Trophoblast cell (in vitro differentiated cells and primary cell): ENCODE measurements around the gene C14orf132.

ENCODE experiments used
- DNase-seq, 2 donors: peaks; one replicate each; pipeline ENCODE4 v3.0.0-alpha.2; 2016
- H2AFZ ChIP-seq: 2 replicates; pipeline ENCODE4 v1.6.1; 2013; ENCODE audit warnings: low read length, moderate library complexity, mild to moderate bottlenecking; ENCODE audit not compliant: insufficient read depth, poor library complexity
- H2AK5ac ChIP-seq: 2 replicates; pipeline ENCODE4 v1.6.1; 2013; ENCODE audit warnings: mild to moderate bottlenecking, low read length
- H2BK120ac ChIP-seq: 2 replicates; pipeline ENCODE4 v1.6.1; 2013; ENCODE audit warnings: low read length, mild to moderate bottlenecking, moderate library complexity; ENCODE audit not compliant: insufficient read depth, poor library complexity
- H2BK12ac ChIP-seq: 2 replicates; pipeline ENCODE4 v1.6.1; 2013; ENCODE audit warnings: mild to moderate bottlenecking, low read length, moderate library complexity
- H2BK5ac ChIP-seq: 2 replicates; pipeline ENCODE4 v1.6.1; 2013; ENCODE audit warnings: low read length, low read depth, moderate library complexity, mild to moderate bottlenecking; ENCODE audit not compliant: poor library complexity
- H3K14ac ChIP-seq: 2 replicates; pipeline ENCODE4 v1.6.1; 2013; ENCODE audit warnings: mild to moderate bottlenecking, low read length
- H3K18ac ChIP-seq: 2 replicates; pipeline ENCODE4 v1.6.1; 2013; ENCODE audit warnings: mild to moderate bottlenecking, low read length
- H3K23ac ChIP-seq: 2 replicates; pipeline ENCODE4 v1.6.1; 2013; ENCODE audit warnings: low read length
- H3K27ac ChIP-seq: 2 replicates; pipeline ENCODE4 v1.5.1; 2013; ENCODE audit warnings: low read depth, mild to moderate bottlenecking, inconsistent platforms, low read length, moderate library complexity
- H3K27me3 ChIP-seq: 2 replicates; pipeline ENCODE4 v1.6.1; 2013; ENCODE audit warnings: inconsistent platforms, mild to moderate bottlenecking, low read length, moderate library complexity; ENCODE audit not compliant: insufficient read depth
- H3K36me3 ChIP-seq, 2 experiments: 1 replicate in 1 of 2; 2 replicates in 1 of 2; pipeline ENCODE4 v1.6.1; 2013; ENCODE audit warnings: low read length in 2 of 2, mild to moderate bottlenecking in 2 of 2, moderate library complexity in 1 of 2; ENCODE audit not compliant: insufficient read depth in 2 of 2, control insufficient read depth in 1 of 2
- H3K4ac ChIP-seq: 2 replicates; pipeline ENCODE4 v1.6.1; 2013; ENCODE audit warnings: low read depth, mild to moderate bottlenecking, low read length, moderate library complexity
- H3K4me1 ChIP-seq, 2 experiments: 1 replicate in 1 of 2; 2 replicates in 1 of 2; pipeline ENCODE4 v1.6.1; 2013; ENCODE audit warnings: low read length in 2 of 2, mild to moderate bottlenecking in 2 of 2, moderate library complexity in 1 of 2; ENCODE audit not compliant: insufficient read depth in 2 of 2, control insufficient read depth in 1 of 2
- H3K4me2 ChIP-seq: 2 replicates; pipeline ENCODE4 v1.6.1; 2013; ENCODE audit warnings: inconsistent platforms, mild to moderate bottlenecking, low read length, moderate library complexity
- H3K4me3 ChIP-seq: 2 replicates; pipeline ENCODE4 v1.5.1; 2013; ENCODE audit warnings: mild to moderate bottlenecking, low read depth, low read length, inconsistent platforms
- H3K79me1 ChIP-seq: one replicate; pipeline ENCODE4 v1.6.1; 2013; ENCODE audit warnings: low read length
- H3K79me2 ChIP-seq: 2 replicates; pipeline ENCODE4 v1.6.1; 2013; ENCODE audit warnings: low read length, mild to moderate bottlenecking; ENCODE audit not compliant: control insufficient read depth, insufficient read depth, poor library complexity
- H3K9ac ChIP-seq: 2 replicates; pipeline ENCODE4 v1.6.1; 2013; ENCODE audit warnings: mild to moderate bottlenecking, low read length
- H3K9me3 ChIP-seq: 2 replicates; pipeline ENCODE4 v1.6.1; 2013; ENCODE audit warnings: low read depth, mild to moderate bottlenecking, control low read depth, inconsistent platforms, low read length; ENCODE audit not compliant: insufficient read depth
- H4K12ac ChIP-seq: 2 replicates; pipeline ENCODE4 v1.6.1; 2013; ENCODE audit warnings: low read depth, mild to moderate bottlenecking, low read length, moderate library complexity
- H4K8ac ChIP-seq: 2 replicates; pipeline ENCODE4 v1.6.1; 2013; ENCODE audit warnings: low read depth, mild to moderate bottlenecking, low read length, moderate library complexity
- H4K91ac ChIP-seq: one replicate; pipeline ENCODE4 v1.6.1; 2013; ENCODE audit warnings: low read depth, mild to moderate bottlenecking, low read length, moderate library complexity
- WGBS: extraction: QIAGEN DNeasy Blood & Tissue Kit; methylation state at CpG from one replicate; pipeline ENCODE4 v1.1.7; 2013; ENCODE audit warnings: missing lambda C conversion rate; ENCODE audit not compliant: insufficient read length, insufficient coverage; ENCODE audit errors: extremely low coverage; 5-methylcytosine and 5-hydroxymethylcytosine counted together

C14orf132 gene

DNA sequence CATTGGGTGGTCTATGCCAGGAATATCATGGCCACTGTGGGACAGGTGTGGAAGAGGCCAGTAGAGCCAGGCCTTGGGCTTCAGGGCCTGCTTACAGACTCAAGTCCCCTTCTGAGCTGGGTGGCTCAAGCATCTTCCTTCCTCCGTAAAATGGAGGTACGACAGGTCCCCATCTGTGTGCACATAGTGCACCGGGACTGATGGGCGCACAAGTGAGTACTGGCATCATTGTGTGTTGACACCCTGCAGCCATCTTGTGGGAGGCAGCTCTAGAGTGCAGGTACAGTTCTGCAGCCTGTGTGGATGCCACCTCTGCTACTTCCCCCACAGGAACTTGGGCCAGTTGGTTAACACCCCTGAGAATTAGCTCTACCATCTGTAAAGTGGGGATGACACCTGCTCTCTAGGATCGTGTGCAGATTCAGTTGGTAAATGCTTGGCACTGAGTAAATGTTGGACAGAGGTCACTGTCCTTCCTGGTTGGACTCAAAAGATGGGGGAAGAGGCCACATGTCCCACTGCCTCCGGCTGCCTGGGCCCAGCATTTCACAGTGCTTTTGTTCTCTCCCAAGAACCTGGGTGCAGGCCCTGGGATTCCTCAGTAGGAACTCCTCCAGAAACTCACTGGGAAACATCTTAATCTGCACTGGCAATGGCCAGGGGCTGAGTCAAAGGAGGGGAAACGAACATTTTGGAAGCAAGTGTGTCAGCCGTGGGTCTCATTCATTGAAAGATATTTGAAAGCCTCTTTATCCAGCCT, 70.6 kb downstream of the C14orf132 start:
- no peak overlapping the region for H2BK120ac ChIP-seq
- no peak overlapping the region for H3K9ac ChIP-seq
- no peak overlapping the region for H2AFZ ChIP-seq
- no peaks in the 10 kb centered on the region for H3K27me3 ChIP-seq
- peaks cover 6% of the 10 kb centered on the region for H3K9me3 ChIP-seq
- H3K4me1 ChIP-seq = peaks cover 11 to 13% of the 10 kb centered on the region in 2 experiments
- no peak overlapping the region for H4K12ac ChIP-seq
- no peak overlapping the region for H3K23ac ChIP-seq
- no peak overlapping the region for H2BK5ac ChIP-seq
- no peak overlapping the region for H3K4ac ChIP-seq
- no peak overlapping the region for H3K14ac ChIP-seq
- no peak for DNase-seq
- peaks cover 3% of the 10 kb centered on the region for H3K79me2 ChIP-seq
- WGBS = no CpG with 5 or more reads among the region's 8 CpGs
- H3K27ac ChIP-seq = no peak overlapping the region
- peak overlapping the region; percentile 6 for H4K91ac ChIP-seq
- H3K4me3 ChIP-seq = no peak overlapping the region
- no peaks in the 10 kb centered on the region for H3K36me3 ChIP-seq
- H2AK5ac ChIP-seq = no peak overlapping the region
- no peak overlapping the region for H2BK12ac ChIP-seq
- H3K4me2 ChIP-seq = no peak overlapping the region
- no peak overlapping the region for H3K18ac ChIP-seq
- peaks cover 18% of the 10 kb centered on the region for H3K79me1 ChIP-seq
- no peak overlapping the region for H4K8ac ChIP-seq

DNA sequence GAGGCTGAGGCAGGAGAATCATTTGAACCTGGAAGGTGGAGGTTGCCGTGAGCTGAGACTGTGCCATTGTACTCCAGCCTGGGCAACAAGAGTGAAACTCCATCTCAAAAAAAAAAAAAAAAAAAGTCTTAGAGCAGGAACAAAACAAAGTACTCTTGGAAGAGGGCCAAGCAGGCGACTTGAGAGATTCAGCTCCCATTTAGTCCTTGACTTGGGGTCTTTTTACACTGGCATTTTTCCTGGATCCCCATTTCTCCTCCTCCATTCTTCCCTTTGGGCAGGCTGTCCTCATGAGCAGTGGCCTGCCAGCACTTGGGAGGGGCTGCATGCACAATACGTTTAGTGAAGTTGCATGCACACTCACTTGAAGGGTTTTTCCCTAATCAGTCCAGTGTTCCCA, 72.9 kb downstream of the C14orf132 start:
- Histone ChIP-seq H3K4me3 (no peak overlapping the region), H3K18ac (no peak overlapping the region), H3K23ac (no peak overlapping the region), H3K79me1 (peaks cover 16% of the 10 kb centered on the region), H2BK5ac (no peak overlapping the region), H2BK12ac (no peak overlapping the region), H3K4me2 (no peak overlapping the region), H3K4ac (no peak overlapping the region), H3K14ac (no peak overlapping the region), H3K9ac (no peak overlapping the region), H3K27ac (no peak overlapping the region), H4K91ac (peak overlapping the region; percentile 38), H4K8ac (no peak overlapping the region), H3K36me3 (no peaks in the 10 kb centered on the region), H4K12ac (no peak overlapping the region), H2BK120ac (no peak overlapping the region), H2AK5ac (no peak overlapping the region), H3K4me1 (peaks cover 9 to 10% of the 10 kb centered on the region in 2 experiments), H3K79me2 (no peaks in the 10 kb centered on the region), H3K9me3 (peaks cover 8% of the 10 kb centered on the region), H2AFZ (no peak overlapping the region), H3K27me3 (no peaks in the 10 kb centered on the region)
- WGBS = no CpG with 5 or more reads among the region's 3 CpGs
- DNase-seq = no peak

DNA sequence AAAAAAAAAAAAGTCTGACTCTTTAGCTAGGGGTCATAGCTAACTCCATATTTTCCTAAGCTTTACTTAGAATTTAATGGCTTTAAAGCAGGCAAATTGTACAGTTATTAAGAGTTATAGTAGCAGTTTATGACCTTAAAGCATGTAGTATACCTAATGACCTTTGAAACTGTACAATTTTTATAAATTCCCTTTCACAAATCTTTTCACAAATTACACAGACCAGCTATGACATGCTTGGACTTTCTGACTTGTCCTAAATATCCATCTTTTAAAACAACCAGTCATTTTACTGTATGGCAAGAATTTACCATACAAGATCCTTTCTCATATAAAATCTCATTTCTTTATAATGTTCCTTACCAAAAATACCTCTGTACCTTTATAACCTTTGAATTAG, 74.8 kb downstream of the C14orf132 start:
- Histone ChIP-seq H3K27me3 (no peaks in the 10 kb centered on the region), H3K4ac (no peak overlapping the region), H4K12ac (no peak overlapping the region), H2BK120ac (no peak overlapping the region), H3K79me1 (peaks cover 28% of the 10 kb centered on the region), H3K18ac (no peak overlapping the region), H3K27ac (no peak overlapping the region), H2BK12ac (no peak overlapping the region), H3K4me3 (no peak overlapping the region), H3K23ac (no peak overlapping the region), H3K79me2 (peaks cover 2% of the 10 kb centered on the region), H3K14ac (no peak overlapping the region), H3K36me3 (no peaks in the 10 kb centered on the region), H3K9ac (no peak overlapping the region), H4K91ac (no peak overlapping the region), H3K4me2 (no peak overlapping the region), H3K9me3 (peaks cover 6% of the 10 kb centered on the region), H2AK5ac (no peak overlapping the region), H2BK5ac (no peak overlapping the region), H3K4me1 (peaks cover 23% of the 10 kb centered on the region in 2 experiments), H2AFZ (no peak overlapping the region), H4K8ac (no peak overlapping the region)
- DNase-seq = no peak

DNA sequence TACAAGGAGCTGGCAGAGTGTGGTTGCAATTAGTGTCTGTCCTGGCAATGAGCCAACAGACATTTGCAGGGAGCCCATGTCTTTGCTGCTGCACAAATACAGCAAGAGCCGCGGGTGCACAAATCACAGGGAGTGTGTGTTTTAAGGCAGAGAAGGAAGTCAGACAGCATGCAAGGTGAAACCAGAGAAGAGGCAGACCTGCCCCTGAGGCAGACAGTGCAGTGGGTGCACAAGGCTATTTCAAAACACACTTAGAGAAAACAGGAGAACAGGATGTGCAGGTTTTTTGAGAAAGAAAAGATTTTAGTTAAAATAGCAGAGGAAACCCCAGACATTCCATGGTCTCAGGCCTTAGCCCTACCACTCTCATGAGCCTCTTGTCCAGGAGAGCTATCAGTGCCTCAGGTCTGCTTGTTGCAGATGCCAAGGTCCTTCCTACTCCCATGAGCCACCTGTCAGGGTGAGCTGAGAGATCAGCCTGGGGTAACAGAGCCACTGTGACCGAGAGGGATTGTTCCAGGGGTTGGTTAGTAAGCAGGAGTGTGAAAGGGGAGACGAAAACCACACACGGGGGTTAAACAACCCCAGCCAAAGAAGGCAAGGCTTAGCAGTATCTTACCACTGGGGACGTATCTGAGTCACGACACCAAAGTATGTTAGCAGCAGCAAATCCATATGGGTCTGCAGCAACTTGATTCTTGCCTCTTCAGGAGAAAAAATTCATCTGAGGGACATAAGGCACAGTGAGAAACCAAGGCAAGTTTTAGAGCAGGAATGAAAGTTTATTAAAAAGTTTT, 78.1 kb downstream of the C14orf132 start:
- WGBS = no CpG with 5 or more reads among the region's 7 CpGs
- peak overlapping the region; percentile 78 for H2BK12ac ChIP-seq
- H3K23ac ChIP-seq = no peak overlapping the region
- H4K8ac ChIP-seq = peak overlapping the region; percentile 77
- H2AFZ ChIP-seq = no peak overlapping the region
- no peaks in the 10 kb centered on the region for H3K27me3 ChIP-seq
- no peak overlapping the region for H3K9ac ChIP-seq
- peak overlapping the region; percentile 98 for H3K27ac ChIP-seq
- peak overlapping the region; percentile 90 for H2AK5ac ChIP-seq
- H3K9me3 ChIP-seq = peaks cover 6% of the 10 kb centered on the region
- H3K4me3 ChIP-seq = no peak overlapping the region
- peak overlapping the region; percentile 42 for H3K18ac ChIP-seq
- H3K4me1 ChIP-seq = peaks cover 29 to 33% of the 10 kb centered on the region in 2 experiments
- peak overlapping the region; percentile 81 for H3K14ac ChIP-seq
- H4K12ac ChIP-seq = peak overlapping the region; percentile 40
- H3K79me2 ChIP-seq = peaks cover 2% of the 10 kb centered on the region
- peak overlapping the region; percentile 95 for H4K91ac ChIP-seq
- H3K36me3 ChIP-seq = no peaks in the 10 kb centered on the region
- peak overlapping the region; percentile 99 for H2BK120ac ChIP-seq
- H3K4me2 ChIP-seq = peak overlapping the region; percentile 28
- DNase-seq = peak; percentile 70 to 91
- H3K4ac ChIP-seq = peak overlapping the region; percentile 22
- peaks cover 44% of the 10 kb centered on the region for H3K79me1 ChIP-seq
- peak overlapping the region; percentile 99 for H2BK5ac ChIP-seq
